Inflammatory macrophage treated with lipopolysaccharide for 4 hours (primary cell): ENCODE results near the gene CKAP4.
"Not testable (repeated sequence)": the region's sequence is repeated elsewhere in the genome, so short reads cannot be mapped to it uniquely, and the experiment has no call there.

Experiments used
- DNase-seq: peaks from one replicate; pipeline ENCODE4 v3.0.0-alpha.2; 2020

The CKAP4 gene

GRCh38 chr12:106247674-106248311 is at the start of gene CKAP4:
Gene CKAP4 (minus strand): TSS chr12:106248020. CDS start chr12:106247851, 169 bp downstream.
- DNase-seq, result peak; percentile 80

- no peak for DNase-seq
Observed at GRCh38 chr12:106297075-106297474, 49.3 kb upstream of the CKAP4 start.

- DNase-seq, result no peak
Observed at GRCh38 chr12:106296179-106296877, 48.5 kb upstream of the CKAP4 start.

- no peak for DNase-seq
Observed at GRCh38 chr12:106292339-106292738, 44.5 kb upstream of the CKAP4 start.

- DNase-seq, result no peak
Observed at GRCh38 chr12:106291342-106291741, 43.5 kb upstream of the CKAP4 start.

- DNase-seq, result no peak
Observed at GRCh38 chr12:106290666-106291065, 42.8 kb upstream of the CKAP4 start.

- no peak for DNase-seq
Observed at GRCh38 chr12:106289196-106289681, 41.4 kb upstream of the CKAP4 start.

- DNase-seq, result peak; percentile 91
Observed at GRCh38 chr12:106288494-106289195, 40.8 kb upstream of the CKAP4 start.

- DNase-seq, result no peak
Observed at GRCh38 chr12:106288101-106288493, 40.3 kb upstream of the CKAP4 start.

GRCh38 chr12:106287364-106287763 is 39.5 kb upstream of the CKAP4 start:
- DNase-seq, result no peak

- DNase-seq, result not testable (repeated sequence)
Observed at GRCh38 chr12:106286576-106287162, 38.8 kb upstream of the CKAP4 start.

- DNase-seq, result no peak
Observed at GRCh38 chr12:106285982-106286381, 38.2 kb upstream of the CKAP4 start.

- DNase-seq, result no peak
Observed at GRCh38 chr12:106284358-106285105, 36.7 kb upstream of the CKAP4 start.

GRCh38 chr12:106282457-106283097 is 34.8 kb upstream of the CKAP4 start:
- peak; percentile 81 for DNase-seq

GRCh38 chr12:106281804-106282203 is 34.0 kb upstream of the CKAP4 start:
- peak; percentile 57 for DNase-seq

- DNase-seq, result no peak
Observed at GRCh38 chr12:106281056-106281782, 33.4 kb upstream of the CKAP4 start.

- no peak for DNase-seq
Observed at GRCh38 chr12:106280106-106280505, 32.3 kb upstream of the CKAP4 start.

- DNase-seq, result no peak
Observed at GRCh38 chr12:106276032-106276740, 28.4 kb upstream of the CKAP4 start.

- DNase-seq, result no peak
Observed at GRCh38 chr12:106275458-106275857, 27.6 kb upstream of the CKAP4 start.

GRCh38 chr12:106274575-106275121 is 26.8 kb upstream of the CKAP4 start:
- DNase-seq, result no peak
